Right ventricle myocardium superior (tissue), 1 donor: ENCODE results near the gene IFT88. TPM values are rescaled to one million over a fixed set of nuclear protein-coding genes. Genes with fewer than 3 reads are reported as not detected.

Experiments
- ATAC-seq: fragments of 200-7000 bp; cut with Tn5 transposase; one replicate; pipeline ENCODE4 v1.9.1; 2020; ENCODE audit warnings: mild to moderate bottlenecking; ENCODE audit not compliant: poor library complexity
- DNase-seq: peaks from one replicate; pipeline ENCODE4 v3.0.0-alpha.2; 2020
- intact Hi-C: fragments of 100-400 bp; cut with DNase I; formaldehyde crosslinking; loops from one replicate; pipeline ENCODE4 v1.11.2; 2022
- total RNA-seq: library from RNA; stranded (reverse); fragmentation: NEBNext Ultra II Directional; extraction: Animal tissue kit (Norgen Biotek cat#: 25700); gene quantifications from one replicate; pipeline ENCODE4 v1.2.1, GENCODE V29; 2021
- donor health status: DM: no; HTN: yes; CAD: no; lungs with severe emphysema.

IFT88 gene
- total RNA-seq, 1 donor from 2014 or later: 6.0 TPM

- no peak for ATAC-seq
- intact Hi-C loops: no loop called here
- no peak for DNase-seq
Observed at GRCh38 chr13:20558982-20559381, 8.0 kb upstream of the IFT88 start.

GRCh38 chr13:20559659-20560356 is 7.1 kb upstream of the IFT88 start:
- no peak for ATAC-seq
- no peak for DNase-seq
- intact Hi-C loops: loop anchor here (5.0 kb wide), 1 partner anchor 33 kb away; the partner anchor contains the start of gene CRYL1

DNA sequence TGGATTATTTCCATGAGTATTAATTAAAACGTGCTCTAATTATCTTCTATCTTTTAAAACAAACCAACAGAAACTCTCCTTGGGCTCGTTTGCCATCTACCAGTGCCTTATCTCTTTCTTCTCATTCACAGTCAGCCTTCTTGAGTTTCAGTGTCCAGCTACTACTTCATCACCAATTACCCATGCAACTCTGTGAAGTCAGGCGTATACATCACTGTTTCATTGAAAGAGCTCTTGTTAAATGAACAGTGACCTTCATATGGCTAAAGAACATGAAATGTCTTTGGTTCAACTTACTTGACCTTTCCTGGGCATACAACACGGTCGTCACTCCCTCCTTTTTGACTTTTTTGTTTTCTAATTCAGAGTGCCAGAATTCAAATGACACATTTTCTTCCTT is 5.2 kb upstream of the IFT88 start:
- DNase-seq: no peak
- intact Hi-C loops: loop anchor here (5.0 kb wide), 1 partner anchor 34 kb away; the partner anchor contains the start of gene CRYL1

DNA sequence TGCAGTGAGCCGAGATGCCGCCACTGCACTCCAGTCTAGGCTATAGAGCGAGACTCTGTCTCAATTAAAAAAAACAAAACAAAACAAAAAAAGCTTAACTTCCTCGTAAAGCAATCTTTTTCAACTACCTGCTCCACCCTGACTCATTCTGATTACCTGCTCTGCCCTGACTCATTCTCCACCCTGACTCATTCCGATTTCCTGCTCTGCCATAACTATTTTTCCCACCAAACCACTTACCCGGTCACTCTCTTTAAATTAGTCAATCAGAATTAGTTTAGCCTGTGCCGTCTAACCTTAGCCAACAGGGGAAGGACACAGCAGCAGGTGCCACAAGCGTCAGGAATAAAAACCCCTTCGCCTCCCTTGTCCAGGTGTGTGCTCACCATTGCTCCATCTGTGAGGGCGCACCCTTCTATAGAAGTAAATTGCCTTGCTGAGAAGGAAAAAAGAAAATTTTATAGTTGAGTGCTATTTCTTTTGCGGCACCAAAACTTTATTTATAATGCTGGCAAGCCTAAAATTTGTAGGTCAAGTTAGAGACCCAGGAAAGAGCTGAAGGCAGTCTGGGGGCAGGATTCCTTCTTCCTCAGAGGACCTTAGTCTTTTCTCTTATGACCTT is 1.7 kb upstream of the IFT88 start:
- no peak for ATAC-seq
- intact Hi-C loops: no loop called here
- DNase-seq: no peak

More for the DNA sequence above, 5.2 kb upstream of the IFT88 start:
- no peak for ATAC-seq

DNA sequence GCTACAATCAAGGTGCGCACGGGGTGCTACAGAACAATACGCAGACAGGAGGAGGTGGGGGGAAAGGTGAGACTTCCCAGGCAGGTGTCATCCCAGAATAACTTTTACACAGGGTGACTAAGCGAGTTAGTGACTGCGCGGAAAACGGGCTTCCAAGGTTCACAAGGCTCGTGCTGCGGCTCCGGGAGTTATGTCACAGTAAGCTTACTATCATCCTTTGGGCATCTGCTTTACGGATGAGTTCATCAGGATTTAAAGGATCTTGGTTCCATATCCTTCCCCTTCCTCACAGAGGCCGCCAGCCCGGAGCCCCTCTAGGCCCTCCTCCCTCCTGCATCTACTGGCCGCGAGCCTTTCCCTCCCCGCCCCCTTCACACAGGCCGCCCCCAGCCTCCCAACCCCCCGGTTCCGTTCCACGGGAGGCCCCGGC is 474 bp upstream of the IFT88 start:
- intact Hi-C loops: no loop called here
- ATAC-seq (peak; percentile 76), DNase-seq (no peak)

- DNase-seq (no peak), ATAC-seq (no peak)
- intact Hi-C loops: no loop called here
Observed at GRCh38 chr13:20567881-20568528, 1.0 kb downstream of the IFT88 start.

GRCh38 chr13:20570517-20570916 is 3.6 kb downstream of the IFT88 start:
- no peak for ATAC-seq
- intact Hi-C loops: no loop called here
- no peak for DNase-seq

DNA sequence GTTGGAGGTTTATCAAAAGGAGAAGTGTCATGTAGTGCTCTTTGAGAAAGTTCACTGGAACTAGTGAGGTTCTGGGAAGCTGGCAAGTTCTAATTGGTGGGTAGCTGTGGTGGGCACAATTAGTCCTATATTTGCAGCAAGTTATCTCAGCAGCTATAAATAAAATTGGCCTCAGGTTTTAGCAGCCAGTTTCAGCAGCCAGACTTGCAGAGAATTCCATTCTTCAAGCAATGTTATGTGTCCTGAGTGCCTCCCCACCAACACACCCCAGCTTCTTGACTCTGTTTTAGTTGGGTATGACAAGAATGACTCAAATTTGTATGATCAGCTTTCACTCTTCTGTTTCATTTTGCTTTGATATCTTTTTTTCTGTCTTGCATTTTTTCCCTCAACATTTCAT is 4.7 kb downstream of the IFT88 start:
- intact Hi-C loops: no loop called here
- ATAC-seq (no peak), DNase-seq (no peak)

DNA sequence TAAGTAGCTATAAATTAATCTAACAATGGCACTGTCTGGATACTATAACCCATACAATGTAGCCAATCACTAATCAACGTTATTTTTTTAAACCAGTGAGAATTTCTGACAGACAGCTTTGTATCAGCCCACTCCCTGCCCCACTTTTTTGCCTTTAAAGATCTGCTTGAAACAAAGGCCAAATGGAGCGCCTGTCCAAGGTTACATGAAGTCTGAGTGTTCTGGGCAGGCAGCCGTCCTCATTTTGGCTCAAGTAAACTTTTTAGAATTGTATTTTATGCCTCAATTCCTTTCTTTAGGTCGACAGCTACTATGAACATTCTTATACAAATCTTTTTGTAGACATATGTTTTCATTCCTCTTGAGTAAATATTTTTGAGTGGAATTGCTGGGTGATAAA is 6.2 kb downstream of the IFT88 start:
- DNase-seq: no peak
- intact Hi-C loops: no loop called here
- no peak for ATAC-seq

DNA sequence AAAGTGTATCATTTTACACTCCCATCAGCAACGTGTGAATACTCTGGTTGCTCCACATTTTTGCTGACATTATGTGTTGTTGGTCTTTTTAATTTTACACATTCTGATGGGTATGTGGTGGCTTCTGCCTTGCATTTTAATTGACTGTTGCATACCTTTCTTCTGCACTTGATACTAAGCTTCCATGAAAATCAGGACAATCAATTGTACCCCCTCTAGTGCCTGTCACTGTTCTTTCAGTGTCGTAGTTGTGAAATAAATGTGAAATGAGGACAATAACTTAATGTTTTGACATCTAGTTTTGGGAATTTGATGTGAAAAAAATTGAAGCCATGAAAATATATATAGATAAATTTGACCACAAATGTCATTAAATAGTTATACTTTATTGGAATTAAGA is 6.7 kb downstream of the IFT88 start:
- no peak for DNase-seq
- no peak for ATAC-seq
- intact Hi-C loops: no loop called here

- intact Hi-C loops: no loop called here
Observed at GRCh38 chr13:20579191-20579590, 12.2 kb downstream of the IFT88 start.

GRCh38 chr13:20580257-20580656 is 13.3 kb downstream of the IFT88 start:
- no peak for DNase-seq
- ATAC-seq: no peak
- intact Hi-C loops: no loop called here

More at GRCh38 chr13:20579191-20579590, 12.2 kb downstream of the IFT88 start:
- DNase-seq (no peak), ATAC-seq (no peak)

- ATAC-seq: no peak
- intact Hi-C loops: no loop called here
- DNase-seq: no peak
Observed at GRCh38 chr13:20582026-20582425, 15.1 kb downstream of the IFT88 start.

DNA sequence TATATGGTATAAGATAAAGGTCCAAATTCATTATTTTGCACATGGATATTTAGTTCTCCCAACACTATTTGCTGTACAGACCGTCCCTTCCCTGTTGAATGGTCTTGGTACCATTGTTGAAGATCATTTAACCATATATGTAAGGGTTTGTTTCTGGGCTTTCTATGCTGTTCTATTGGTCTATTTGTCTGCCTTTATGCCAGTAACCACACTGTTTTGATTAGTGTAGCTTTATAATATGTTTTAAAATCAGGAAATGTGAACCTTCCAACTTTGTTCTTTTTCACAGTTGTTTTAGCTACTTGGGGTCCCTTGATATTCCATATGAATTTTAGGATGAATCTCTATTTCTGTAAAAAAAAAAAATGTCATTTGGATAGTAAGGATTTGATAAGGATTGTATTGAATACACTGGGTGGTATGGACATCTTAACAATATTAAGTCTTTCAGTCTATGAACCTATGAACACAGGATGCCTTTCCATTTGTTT is 16.9 kb downstream of the IFT88 start:
- ATAC-seq (no peak), DNase-seq (no peak)
- intact Hi-C loops: no loop called here

- intact Hi-C loops: no loop called here
- ATAC-seq: no peak
- no peak for DNase-seq
Observed at GRCh38 chr13:20585371-20585770, 18.4 kb downstream of the IFT88 start.

DNA sequence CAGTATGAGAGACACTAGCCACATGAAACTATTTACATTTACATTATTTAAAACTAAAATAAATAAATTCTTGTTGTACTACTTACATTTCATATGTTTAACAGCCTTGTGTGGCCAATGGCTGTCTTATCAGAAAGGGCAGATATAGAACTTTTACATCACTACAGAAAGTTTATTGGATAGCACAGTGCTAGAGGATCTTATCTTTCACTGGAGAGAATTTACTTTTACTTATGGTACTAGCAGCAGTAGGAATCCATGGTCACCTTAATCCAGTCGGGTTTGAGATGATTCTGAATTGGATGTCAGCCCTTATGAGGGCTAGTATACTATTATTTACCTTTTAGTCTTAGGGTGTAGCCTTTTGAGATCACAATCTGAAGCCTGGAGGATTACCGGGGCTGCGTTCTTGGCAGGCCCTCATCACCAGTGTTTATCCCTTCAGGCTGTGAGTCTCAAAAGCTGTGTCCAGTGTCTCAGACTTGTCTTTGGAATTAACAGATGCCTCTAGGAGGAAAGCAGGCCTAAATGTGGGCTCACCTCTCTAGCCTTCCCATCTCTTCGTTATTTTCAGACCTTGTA is 21.7 kb downstream of the IFT88 start:
- DNase-seq (no peak), ATAC-seq (no peak)
- intact Hi-C loops: no loop called here

- intact Hi-C loops: no loop called here
- no peak for DNase-seq
- ATAC-seq: no peak
Observed at GRCh38 chr13:20590561-20590960, 23.6 kb downstream of the IFT88 start.

- ATAC-seq: no peak
- no peak for DNase-seq
- intact Hi-C loops: no loop called here
Observed at GRCh38 chr13:20592606-20593005, 25.6 kb downstream of the IFT88 start.

DNA sequence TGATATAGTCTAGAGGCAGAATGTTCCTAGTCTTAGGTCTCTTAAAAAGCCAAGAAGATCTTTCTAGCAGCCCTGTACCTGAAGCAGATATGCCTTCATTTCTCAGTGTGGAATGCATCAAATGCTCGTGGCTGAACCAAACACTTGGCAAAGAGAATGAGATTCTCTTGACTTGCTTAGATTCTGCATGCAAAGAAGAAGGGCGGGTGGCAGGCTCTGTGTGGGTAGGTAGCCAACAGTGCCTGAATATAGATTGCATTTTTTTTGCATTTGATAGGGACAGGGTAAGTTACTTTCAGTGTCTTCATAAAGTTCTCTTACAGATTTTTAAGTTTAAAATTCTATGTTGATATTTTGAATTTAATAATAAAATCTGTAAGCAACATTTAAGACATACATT is 27.3 kb downstream of the IFT88 start:
- DNase-seq: no peak
- no peak for ATAC-seq
- intact Hi-C loops: no loop called here
